Measurements from ENCODE around the gene PHF2. TPM values are rescaled to one million over a fixed set of nuclear protein-coding genes. Genes with fewer than 3 reads are reported as not detected.

Gene PHF2
- total and polyA plus RNA-seq, 2 of the 8 experiments (the other 6 are each of a cell fraction or from before 2014, with no cell fraction given), result 3.4 to 9.4 TPM

GRCh38 chr9:93568169-93568568 lies 8.2 kb upstream of the PHF2 start (continued):
- TF ChIP-seq RNF2 (IDR thresholded peaks at IDR 0.05; ENCODE audit: borderline replicate concordance, low read depth, low read length, missing control alignments, poor library complexity, severe bottlenecking) (no peak), CHD2 (IDR thresholded peaks at IDR 0.05; ENCODE audit: low read length) (no peak), HDAC2 (IDR thresholded peaks at IDR 0.05; ENCODE audit: borderline replicate concordance in 1 of 2, low read depth in 2 of 2, low read length in 2 of 2) (no peak), ASH2L (IDR thresholded peaks at IDR 0.05; ENCODE audit: low read length) (no peak), KDM1A (IDR thresholded peaks at IDR 0.05; ENCODE audit: borderline replicate concordance, low read length) (no peak), BCL11A (IDR thresholded peaks at IDR 0.05; ENCODE audit: low read depth in 2 of 2, low read length in 2 of 2) (no peak)

All from H1 (cell line).